K562 (cell line): ENCODE measurements around the gene MYO5C. TPM values are rescaled to one million over a fixed set of nuclear protein-coding genes. Genes with fewer than 3 reads are reported as not detected.

Source experiments
- ATAC-seq: fragments of 200-7000 bp; cut with Tn5 transposase; 3 replicates; pipeline ENCODE4 v1.9.1; 2020; ENCODE audit warnings: moderate library complexity
- BruUV-seq: library from RNA; stranded (reverse); fragments of 400-500 nt; replicated peaks from 2 replicates; lab custom pipeline; 2021; lab: Mats Ljungman, UMichigan
- CTCF ChIA-PET: fragments of 300-600 bp; formaldehyde crosslinking; extraction: SDS; loops from one replicate; lab custom pipeline; 2021; ENCODE audit warnings: low intra/inter-chr PET ratio; lab: Yijun Ruan, JAX
- POLR2A ChIA-PET: fragments of 300-600, 350-650 bp; sonication (Branson Sonifier 250); formaldehyde crosslinking; extraction: SDS; loops from one replicate; lab custom pipeline; 2021; ENCODE audit warnings: antibody characterized with exemption, inconsistent platforms; lab: Yijun Ruan, JAX
- DNase-seq, 4 experiments: peaks; one replicate each; pipeline versions ENCODE4 v3.0.0 to v3.0.0-alpha.2; 2011 to 2018; ENCODE audit warnings: low spot score in 3 of 4, mixed read lengths in 3 of 4; ENCODE audit errors: extremely low read depth in 1 of 4
- FAIRE-seq: peaks from 2 replicates; lab custom pipeline; 2011; peaks lifted over from hg19 to GRCh38; lab: Jason Lieb, UNC
- H2AFZ ChIP-seq: 2 replicates; pipeline ENCODE4 v1.6.0; 2011; ENCODE audit warnings: low read depth, low read length, control low read depth, inconsistent platforms
- H3K27ac ChIP-seq: fragments of 200-600 bp; 3 replicates; pipeline ENCODE4 v1.8.0; 2011; ENCODE audit warnings: low read depth, mild to moderate bottlenecking, control low read depth, inconsistent platforms, low read length, moderate library complexity, mixed read lengths; ENCODE audit errors: extremely low read depth
- H3K27me3 ChIP-seq, 2 experiments: fragments of 300-600 bp in 1 of 2; 2 replicates in 1 of 2; 3 replicates in 1 of 2; pipeline versions ENCODE4 v1.6.0 to v1.8.0; 2011; ENCODE audit warnings: inconsistent platforms in 2 of 2, low read length in 2 of 2, mild to moderate bottlenecking in 1 of 2, mixed read lengths in 1 of 2, moderate library complexity in 1 of 2; ENCODE audit not compliant: control insufficient read depth in 2 of 2, insufficient read depth in 2 of 2
- H3K36me3 ChIP-seq: fragments of 300-600 bp; 3 replicates; pipeline ENCODE4 v1.8.0; 2011; ENCODE audit warnings: mild to moderate bottlenecking, low read length, inconsistent platforms; ENCODE audit not compliant: control insufficient read depth, insufficient read depth
- H3K4me1 ChIP-seq, 2 experiments: fragments of 200-600 bp in 1 of 2; replicated peaks in 1 of 2; 2 replicates in 1 of 2; 3 replicates in 1 of 2; pipeline versions ENCODE4 v1.5.1 to v1.8.0; 2011; ENCODE audit warnings: inconsistent platforms in 2 of 2, low read length in 2 of 2, mild to moderate bottlenecking in 1 of 2, mixed read lengths in 1 of 2, moderate library complexity in 1 of 2; ENCODE audit not compliant: control insufficient read depth in 2 of 2, insufficient read depth in 2 of 2
- H3K4me2 ChIP-seq: 2 replicates; pipeline ENCODE4 v1.6.1; 2011; ENCODE audit warnings: low read length, control low read depth, inconsistent platforms, mixed read lengths; ENCODE audit not compliant: insufficient read depth
- H3K4me3 ChIP-seq: fragments of 200-600 bp; sonication (generic), shearing (Covaris generic); 2 replicates; pipeline ENCODE4 v1.5.1; 2016; ENCODE audit warnings: control low read depth, inconsistent platforms
- H3K79me2 ChIP-seq: fragments of 200-600 bp; 3 replicates; pipeline ENCODE4 v1.8.0; 2011; ENCODE audit warnings: low read length, inconsistent platforms; ENCODE audit not compliant: control insufficient read depth, insufficient read depth
- H3K9ac ChIP-seq, 2 experiments: 2 replicates each; pipeline versions ENCODE4 v1.6.0 to v1.6.1; 2011; ENCODE audit warnings: low read depth in 2 of 2, low read length in 2 of 2, control low read depth in 1 of 2, inconsistent platforms in 1 of 2, mild to moderate bottlenecking in 1 of 2, mixed read lengths in 1 of 2; ENCODE audit not compliant: insufficient read depth in 1 of 2
- H3K9me1 ChIP-seq: one replicate; pipeline ENCODE4 v1.6.0; 2011; ENCODE audit warnings: inconsistent platforms, mild to moderate bottlenecking, low read length, moderate library complexity; ENCODE audit not compliant: control insufficient read depth, insufficient read depth
- H3K9me3 ChIP-seq: replicated peaks from 2 replicates; pipeline ENCODE4 v1.5.1; 2011; ENCODE audit warnings: low read depth, low read length, inconsistent platforms; ENCODE audit not compliant: control insufficient read depth, insufficient read depth
- H4K20me1 ChIP-seq: replicated peaks from 2 replicates; pipeline ENCODE4 v1.6.1; 2011; ENCODE audit warnings: low read length, inconsistent platforms, mixed read lengths; ENCODE audit not compliant: control insufficient read depth, insufficient read depth
- HMG20A ChIP-seq: fragments of 450-650 bp; formaldehyde crosslinking; conservative IDR thresholded peaks from 2 replicates; pipeline ENCODE4 v1.4.0; 2020; ENCODE audit warnings: mild to moderate bottlenecking, mixed read lengths
- MNT ChIP-seq, 2 experiments: fragments of 450-650 bp; conservative IDR thresholded peaks; 2 replicates each; pipeline ENCODE4 v1.6.1; 2017; ENCODE audit warnings: mild to moderate bottlenecking in 2 of 2, moderate library complexity in 2 of 2
- NR2F6 ChIP-seq: fragments of 450-650 bp; formaldehyde crosslinking; IDR thresholded peaks from 2 replicates; pipeline ENCODE4 v1.4.0; 2020; ENCODE audit warnings: mild to moderate bottlenecking
- PBX2 ChIP-seq, 2 experiments: IDR thresholded peaks in 1 of 2; conservative IDR thresholded peaks in 1 of 2; 2 replicates each; pipeline ENCODE4 v1.6.1; 2016; ENCODE audit warnings: low read depth in 2 of 2, mild to moderate bottlenecking in 1 of 2, missing compliant biosample characterization in 1 of 2, missing genetic modification characterization in 1 of 2, moderate library complexity in 1 of 2
- RBM39 ChIP-seq: fragments of 200-400 bp; formaldehyde crosslinking; optimal IDR thresholded peaks from 2 replicates; pipeline ENCODE3; 2018; ENCODE audit warnings: low read depth, low read length
- YBX1 ChIP-seq: fragments of 450-650 bp; IDR thresholded peaks from 2 replicates; pipeline ENCODE4 v1.7.1; 2016; ENCODE audit warnings: mild to moderate bottlenecking
- ZNF184 ChIP-seq: sonication (generic); formaldehyde crosslinking; IDR thresholded peaks from 2 replicates; pipeline ENCODE4 v1.5.0; 2020; ENCODE audit warnings: missing genetic modification reagents
- ZNF197 ChIP-seq: fragments of 200-800 bp; sonication (Bioruptor generic); IDR thresholded peaks from 2 replicates; pipeline ENCODE4 v1.6.1; 2016; ENCODE audit warnings: low read depth, missing genetic modification characterization, missing compliant biosample characterization
- ZNF445 ChIP-seq: fragments of 250-450 bp; sonication (Bioruptor Pico); IDR thresholded peaks from 2 replicates; pipeline ENCODE4 v1.4.0; 2020; ENCODE audit warnings: low read depth, mild to moderate bottlenecking, moderate library complexity
- WGBS: fragments of 100-300 bp; shearing (Covaris generic); methylation state at CpG from one replicate; pipeline ENCODE4 v1.1.6; 2016; ENCODE audit warnings: low coverage, mixed read lengths; ENCODE audit not compliant: insufficient coverage; ENCODE audit errors: missing lambda C conversion rate; 5-methylcytosine and 5-hydroxymethylcytosine counted together
- in situ Hi-C: fragments of 300-500 bp; cut with MboI; formaldehyde crosslinking; loops from 4 replicates; pipeline ENCODE4 v1.15.0; 2018; ENCODE audit warnings: inconsistent platforms, mixed read lengths
- intact Hi-C: fragments of 100-400 bp; cut with micrococcal nuclease; formaldehyde crosslinking; loops from 2 replicates; pipeline ENCODE4 v1.14.2; 2022
- polyA plus RNA-seq, 8 experiments: library from polyadenylated mRNA; depleted of rRNA in 4 of 8; stranded (reverse) in 5 of 8; unstranded in 3 of 8; fragments of >200 nt; fragmentation: Nextera tagmentation in 2 of 8; fragmentation: Illumina TruSeq in 1 of 8; extraction: Ambion mirVana in 2 of 8; extraction: Trizol in 1 of 8; gene quantifications; 2 replicates each; pipeline versions ENCODE4 v1.2.1 to v1.2.3, GENCODE V29; 2011 to 2014; ENCODE audit warnings: inconsistent platforms in 1 of 8, missing spikeins in 1 of 8
- total RNA-seq, 7 experiments: library from RNA; depleted of rRNA in 6 of 7; stranded (reverse); fragments of >200 nt in 6 of 7; fragmentation: Illumina TruSeq in 2 of 7; extraction: Trizol in 2 of 7; gene quantifications; 2 replicates each; pipeline versions ENCODE4 v1.2.1 to v1.2.3, GENCODE V29; 2011 to 2021; ENCODE audit warnings: low replicate concordance in 1 of 7
- TF ChIP-seq, protein P1 (sequence below), 2 experiments: fragments of 450-650 bp; formaldehyde crosslinking in 1 of 2; IDR thresholded peaks; 2 replicates each; pipeline versions ENCODE4 v1.4.0 to v1.6.1; 2014 to 2020; ENCODE audit warnings: mild to moderate bottlenecking in 2 of 2, borderline replicate concordance in 1 of 2, low read depth in 1 of 2

MYO5C gene
- total and polyA plus RNA-seq, 9 of the 15 experiments (the other 6 are each of a cell fraction or from before 2014, with no cell fraction given) = 0.01 to 0.24 TPM; not detected in 7

DNA sequence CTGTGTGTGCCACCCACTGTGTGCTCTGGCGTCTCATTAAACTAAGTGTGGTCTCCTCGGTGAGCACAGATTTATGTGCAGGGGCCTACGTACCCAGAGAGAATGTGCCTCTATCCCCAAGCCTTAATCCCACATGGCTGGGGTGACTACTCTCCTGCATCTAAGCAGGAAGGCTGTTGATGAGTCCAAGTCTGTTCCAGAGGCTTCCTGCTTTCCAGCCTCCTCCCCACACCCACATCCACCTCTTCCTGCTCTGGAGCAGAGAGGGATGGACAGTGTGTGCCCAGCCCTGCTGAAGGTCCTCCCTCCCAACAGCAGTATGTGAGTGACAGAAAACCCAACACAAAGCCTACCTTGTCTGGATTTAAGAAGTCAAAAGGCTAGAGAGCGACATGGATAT, 144.3 kb downstream of the MYO5C start:
- intact Hi-C loops (no loop called here), in situ Hi-C loops (no loop called here)
- no peak overlapping the region for H2AFZ ChIP-seq
- peaks cover 25 to 61% of the 10 kb centered on the region in 2 experiments; a peak in 4 of 5 replicates for H3K27me3 ChIP-seq
- ChIA-PET POLR2A (no interaction called here), CTCF (no interaction called here)
- no peak for ATAC-seq
- no peaks in the 10 kb centered on the region for H3K36me3 ChIP-seq
- H3K4me1 ChIP-seq = no peaks in the 10 kb centered on the region
- no peaks in the 10 kb centered on the region for H3K79me2 ChIP-seq
- H3K27ac ChIP-seq = no peak overlapping the region
- H3K9ac ChIP-seq = no peak overlapping the region
- no peak for DNase-seq
- no peak for FAIRE-seq
- H4K20me1 ChIP-seq = no peaks in the 10 kb centered on the region
- no peaks in the 10 kb centered on the region for H3K9me3 ChIP-seq
- no peak overlapping the region for H3K4me2 ChIP-seq
- no TSS peak for BruUV-seq
- H3K4me3 ChIP-seq = no peak overlapping the region
- H3K9me1 ChIP-seq = no peaks in the 10 kb centered on the region
- WGBS = 9% methylated on average over 4 of the region's 4 CpGs
- TF ChIP-seq MNT (conservative IDR thresholded peaks at IDR 0.05) (no peak), HMG20A (CRISPR knock-in tag) (no peak), ZNF445 (no peak), ZNF197 (CRISPR knock-in tag) (no peak), YBX1 (no peak), PBX2 (CRISPR knock-in tag; IDR thresholded peaks at IDR 0.05; ENCODE audit: low read depth) (no peak), PBX2 (tag; conservative IDR thresholded peaks at IDR 0.05; ENCODE audit: low read depth) (no peak), ZNF184 (CRISPR knock-in tag) (no peak), RBM39 (no peak), NR2F6 (CRISPR knock-in tag) (no peak)
- TF ChIP-seq, protein P1, sequence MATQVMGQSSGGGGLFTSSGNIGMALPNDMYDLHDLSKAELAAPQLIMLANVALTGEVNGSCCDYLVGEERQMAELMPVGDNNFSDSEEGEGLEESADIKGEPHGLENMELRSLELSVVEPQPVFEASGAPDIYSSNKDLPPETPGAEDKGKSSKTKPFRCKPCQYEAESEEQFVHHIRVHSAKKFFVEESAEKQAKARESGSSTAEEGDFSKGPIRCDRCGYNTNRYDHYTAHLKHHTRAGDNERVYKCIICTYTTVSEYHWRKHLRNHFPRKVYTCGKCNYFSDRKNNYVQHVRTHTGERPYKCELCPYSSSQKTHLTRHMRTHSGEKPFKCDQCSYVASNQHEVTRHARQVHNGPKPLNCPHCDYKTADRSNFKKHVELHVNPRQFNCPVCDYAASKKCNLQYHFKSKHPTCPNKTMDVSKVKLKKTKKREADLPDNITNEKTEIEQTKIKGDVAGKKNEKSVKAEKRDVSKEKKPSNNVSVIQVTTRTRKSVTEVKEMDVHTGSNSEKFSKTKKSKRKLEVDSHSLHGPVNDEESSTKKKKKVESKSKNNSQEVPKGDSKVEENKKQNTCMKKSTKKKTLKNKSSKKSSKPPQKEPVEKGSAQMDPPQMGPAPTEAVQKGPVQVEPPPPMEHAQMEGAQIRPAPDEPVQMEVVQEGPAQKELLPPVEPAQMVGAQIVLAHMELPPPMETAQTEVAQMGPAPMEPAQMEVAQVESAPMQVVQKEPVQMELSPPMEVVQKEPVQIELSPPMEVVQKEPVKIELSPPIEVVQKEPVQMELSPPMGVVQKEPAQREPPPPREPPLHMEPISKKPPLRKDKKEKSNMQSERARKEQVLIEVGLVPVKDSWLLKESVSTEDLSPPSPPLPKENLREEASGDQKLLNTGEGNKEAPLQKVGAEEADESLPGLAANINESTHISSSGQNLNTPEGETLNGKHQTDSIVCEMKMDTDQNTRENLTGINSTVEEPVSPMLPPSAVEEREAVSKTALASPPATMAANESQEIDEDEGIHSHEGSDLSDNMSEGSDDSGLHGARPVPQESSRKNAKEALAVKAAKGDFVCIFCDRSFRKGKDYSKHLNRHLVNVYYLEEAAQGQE (IDR thresholded peaks at IDR 0.05; ENCODE audit: borderline replicate concordance) = no peak
- TF ChIP-seq, protein P1 (CRISPR knock-in tag; IDR thresholded peaks at IDR 0.05; ENCODE audit: low read depth) = no peak
